GM23248 (cell line): ENCODE measurements around the gene TPCN2.

Source experiments
- EZH2 ChIP-seq: fragments of 200-600 bp; sonication (generic); IDR thresholded peaks from 2 replicates; pipeline ENCODE4 v1.6.1; 2018; ENCODE audit warnings: antibody characterized with exemption, mild to moderate bottlenecking; ENCODE audit not compliant: insufficient read depth, poor library complexity, severe bottlenecking
- EZH2phosphoT487 ChIP-seq: fragments of 200-600 bp; sonication (generic); IDR thresholded peaks from 2 replicates; pipeline ENCODE4 v1.6.1; 2018; ENCODE audit warnings: antibody characterized with exemption, moderate library complexity, mild to moderate bottlenecking, low read depth; ENCODE audit not compliant: insufficient read depth

DNA sequence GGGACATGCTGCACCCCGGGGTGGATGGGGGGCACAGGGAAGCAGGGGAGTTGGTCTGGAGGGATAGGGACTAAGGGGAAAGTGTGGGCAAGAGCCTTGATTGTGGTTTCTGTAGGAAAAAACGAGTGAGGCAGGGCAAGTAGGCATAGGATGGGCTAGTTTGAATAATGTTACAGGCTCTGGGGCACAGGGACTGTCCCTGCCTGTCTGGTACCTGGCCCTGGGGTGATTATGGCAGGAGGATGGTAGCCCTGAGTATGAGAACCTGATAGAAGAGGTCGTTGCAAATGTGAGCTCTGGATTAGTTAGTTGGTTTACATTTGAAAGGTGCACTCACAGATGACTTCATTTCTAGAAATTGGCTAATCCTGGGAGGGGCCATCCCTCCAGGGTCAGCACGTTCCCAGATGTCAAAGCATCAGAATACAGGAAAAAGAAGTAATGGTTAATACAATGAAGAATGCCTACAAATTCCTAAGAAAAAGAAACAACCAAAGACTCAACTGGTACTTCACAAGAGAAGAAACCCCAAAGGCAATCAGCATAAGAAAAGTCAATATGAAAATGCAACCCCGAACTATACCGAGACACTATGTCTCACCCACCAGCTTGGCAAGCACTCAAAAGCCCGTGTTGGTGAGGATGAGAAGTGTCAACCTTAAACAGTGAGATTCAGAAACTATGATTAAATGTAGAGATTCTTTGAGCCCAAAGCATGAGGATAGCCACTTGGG, 95.8 kb downstream of the TPCN2 start:
- TF ChIP-seq EZH2 (no peak), EZH2phosphoT487 (no peak)
